Upper lobe of right lung (tissue), 1 donor: ENCODE measurements around the gene RPS6KA1. TPM values are rescaled to one million over a fixed set of nuclear protein-coding genes. Genes with fewer than 3 reads are reported as not detected.
A peak's percentile ranks its signal among the peaks of the same experiment; 100 is the strongest.

Experiments
- ATAC-seq: fragments of 200-7000 bp; cut with Tn5 transposase; one replicate; pipeline ENCODE4 v1.9.1; 2020; ENCODE audit warnings: mild to moderate bottlenecking, moderate library complexity
- DNase-seq: peaks from one replicate; pipeline ENCODE4 v3.0.0-alpha.2; 2020
- H3K27ac ChIP-seq: fragments of 200-600 bp; one replicate; pipeline ENCODE4 v1.8.0; 2022
- H3K27me3 ChIP-seq: fragments of 200-600 bp; one replicate; pipeline ENCODE4 v1.8.0; 2022; ENCODE audit warnings: mild to moderate bottlenecking
- H3K36me3 ChIP-seq: fragments of 200-600 bp; one replicate; pipeline ENCODE4 v1.8.0; 2022
- H3K4me1 ChIP-seq: fragments of 200-600 bp; one replicate; pipeline ENCODE4 v1.8.0; 2022
- H3K4me3 ChIP-seq: fragments of 200-600 bp; one replicate; pipeline ENCODE4 v1.8.0; 2022; ENCODE audit warnings: mild to moderate bottlenecking
- H3K9me3 ChIP-seq: fragments of 200-600 bp; one replicate; pipeline ENCODE4 v1.8.0; 2022
- intact Hi-C: fragments of 100-400 bp; cut with DNase I; formaldehyde crosslinking; loops from one replicate; pipeline ENCODE4 v1.11.0; 2022
- total RNA-seq: library from RNA; stranded (reverse); fragmentation: NEBNext Ultra II Directional; extraction: Animal tissue kit (Norgen Biotek cat#: 25700); gene quantifications from one replicate; pipeline ENCODE4 v1.2.1, GENCODE V29; 2021
- TF ChIP-seq, protein P1 (sequence below): fragments of 200-600 bp; IDR thresholded peaks from one replicate; pipeline ENCODE4 v1.8.0; 2022; ENCODE audit warnings: antibody characterized with exemption
- donor health status: DM: no; HTN: yes; CAD: no; lungs with severe emphysema.

The RPS6KA1 gene
- total RNA-seq, 1 donor from 2014 or later: 124 TPM

DNA sequence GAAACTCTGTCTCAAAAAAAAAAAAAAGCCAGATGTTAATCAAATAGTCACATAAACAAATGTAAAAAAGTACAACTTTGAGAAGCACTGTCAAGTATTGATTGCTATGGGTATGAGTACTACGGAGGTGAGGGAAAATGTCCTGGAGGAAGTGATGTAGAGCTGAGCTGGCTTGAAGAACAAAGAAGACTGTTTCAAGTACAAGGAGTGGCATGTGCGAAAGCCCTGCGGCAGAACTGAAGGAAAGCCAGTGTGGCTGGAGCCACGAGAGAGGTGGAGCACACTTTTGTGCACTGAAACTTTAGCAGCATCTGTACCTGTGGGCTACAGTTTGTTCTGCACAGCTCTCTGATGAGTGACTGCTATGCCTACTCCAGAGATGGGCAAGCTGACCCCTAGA lies 5.4 kb upstream of the RPS6KA1 start:
- no peak overlapping the region for H3K27ac ChIP-seq
- H3K27me3 ChIP-seq: no peaks in the 10 kb centered on the region
- intact Hi-C loops: no loop called here
- no peak overlapping the region for H3K4me3 ChIP-seq
- DNase-seq (no peak), ATAC-seq (no peak)
- no peaks in the 10 kb centered on the region for H3K36me3 ChIP-seq
- TF ChIP-seq, protein P1, sequence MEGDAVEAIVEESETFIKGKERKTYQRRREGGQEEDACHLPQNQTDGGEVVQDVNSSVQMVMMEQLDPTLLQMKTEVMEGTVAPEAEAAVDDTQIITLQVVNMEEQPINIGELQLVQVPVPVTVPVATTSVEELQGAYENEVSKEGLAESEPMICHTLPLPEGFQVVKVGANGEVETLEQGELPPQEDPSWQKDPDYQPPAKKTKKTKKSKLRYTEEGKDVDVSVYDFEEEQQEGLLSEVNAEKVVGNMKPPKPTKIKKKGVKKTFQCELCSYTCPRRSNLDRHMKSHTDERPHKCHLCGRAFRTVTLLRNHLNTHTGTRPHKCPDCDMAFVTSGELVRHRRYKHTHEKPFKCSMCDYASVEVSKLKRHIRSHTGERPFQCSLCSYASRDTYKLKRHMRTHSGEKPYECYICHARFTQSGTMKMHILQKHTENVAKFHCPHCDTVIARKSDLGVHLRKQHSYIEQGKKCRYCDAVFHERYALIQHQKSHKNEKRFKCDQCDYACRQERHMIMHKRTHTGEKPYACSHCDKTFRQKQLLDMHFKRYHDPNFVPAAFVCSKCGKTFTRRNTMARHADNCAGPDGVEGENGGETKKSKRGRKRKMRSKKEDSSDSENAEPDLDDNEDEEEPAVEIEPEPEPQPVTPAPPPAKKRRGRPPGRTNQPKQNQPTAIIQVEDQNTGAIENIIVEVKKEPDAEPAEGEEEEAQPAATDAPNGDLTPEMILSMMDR: no peak
- H3K9me3 ChIP-seq: no peaks in the 10 kb centered on the region
- H3K4me1 ChIP-seq: peaks cover 8% of the 10 kb centered on the region

DNA sequence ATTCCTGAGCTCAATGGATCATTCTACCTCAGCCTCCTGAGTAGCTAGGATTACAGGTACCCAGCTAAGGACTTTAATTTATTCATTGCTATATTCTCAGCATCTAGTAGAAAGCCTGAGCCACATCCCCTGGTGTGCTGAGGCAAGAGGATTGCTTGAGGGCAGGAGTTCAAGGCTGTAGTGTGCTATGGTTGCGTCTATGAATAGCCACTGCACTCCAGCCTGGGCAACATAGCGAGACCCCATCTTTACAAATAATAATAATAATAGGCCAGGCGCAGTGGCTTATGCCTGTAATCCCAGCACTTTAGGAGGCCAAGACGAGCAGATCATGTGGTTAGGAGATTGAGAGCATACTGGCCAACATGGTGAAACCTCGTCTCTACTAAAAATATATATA lies 3.3 kb upstream of the RPS6KA1 start:
- TF ChIP-seq, protein P1: no peak
- no peaks in the 10 kb centered on the region for H3K36me3 ChIP-seq
- intact Hi-C loops: no loop called here
- H3K9me3 ChIP-seq: no peaks in the 10 kb centered on the region
- H3K27ac ChIP-seq: no peak overlapping the region
- no peak overlapping the region for H3K4me3 ChIP-seq
- H3K27me3 ChIP-seq: no peaks in the 10 kb centered on the region
- DNase-seq (no peak), ATAC-seq (no peak)
- peaks cover 18% of the 10 kb centered on the region for H3K4me1 ChIP-seq

DNA sequence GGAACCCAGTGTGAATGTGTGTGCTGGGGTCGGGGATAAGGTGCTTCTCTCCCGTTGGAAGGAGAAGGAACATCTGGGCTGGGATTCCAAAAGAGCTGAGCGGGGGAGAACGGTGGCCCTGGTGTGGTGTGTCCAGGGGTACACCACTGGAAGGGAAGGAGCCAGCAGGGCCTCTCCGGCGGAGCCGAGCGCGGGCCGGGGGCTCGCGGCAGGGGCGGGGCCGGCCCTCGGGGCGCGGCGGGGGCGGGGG lies 231 bp upstream of the RPS6KA1 start:
- no peak for DNase-seq
- TF ChIP-seq, protein P1: no peak
- Histone ChIP-seq H3K9me3 (no peaks in the 10 kb centered on the region), H3K27me3 (no peaks in the 10 kb centered on the region), H3K4me1 (peaks cover 42% of the 10 kb centered on the region), H3K4me3 (peak overlapping the region; percentile 70), H3K27ac (peak overlapping the region; percentile 63), H3K36me3 (no peaks in the 10 kb centered on the region)
- ATAC-seq: no peak
- intact Hi-C loops: no loop called here

DNA sequence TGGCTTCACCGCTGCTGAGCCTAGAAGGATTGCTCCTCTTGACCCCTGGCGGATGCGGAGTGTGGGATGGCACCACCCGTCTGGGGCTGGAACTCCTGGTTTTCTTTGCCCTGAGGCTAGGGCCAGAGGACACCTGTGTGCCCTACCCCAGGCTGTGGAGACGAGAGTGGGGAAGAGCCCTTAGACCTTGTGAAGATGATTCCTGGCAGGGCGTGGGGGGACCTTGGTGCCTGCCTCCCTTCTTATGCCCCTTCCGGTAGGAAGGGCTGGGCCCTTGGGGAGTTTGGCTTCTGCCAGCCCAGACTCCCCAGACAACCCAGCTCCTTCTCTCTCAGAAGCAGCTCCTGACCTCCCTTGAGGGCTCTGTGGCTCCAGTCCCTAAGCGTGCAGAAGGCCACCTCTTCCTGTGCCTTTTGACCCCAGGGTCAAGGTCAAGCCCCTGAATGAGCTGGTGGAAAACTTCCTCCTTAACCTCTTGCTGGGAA lies 891 bp downstream of the RPS6KA1 start:
- ATAC-seq (peak; percentile 0), DNase-seq (peak; percentile 75)
- intact Hi-C loops: no loop called here
- Histone ChIP-seq H3K27ac (peak overlapping the region; percentile 82), H3K4me1 (peaks cover 49% of the 10 kb centered on the region), H3K27me3 (no peaks in the 10 kb centered on the region), H3K9me3 (no peaks in the 10 kb centered on the region), H3K4me3 (peak overlapping the region; percentile 70), H3K36me3 (no peaks in the 10 kb centered on the region)
- TF ChIP-seq, protein P1: no peak

DNA sequence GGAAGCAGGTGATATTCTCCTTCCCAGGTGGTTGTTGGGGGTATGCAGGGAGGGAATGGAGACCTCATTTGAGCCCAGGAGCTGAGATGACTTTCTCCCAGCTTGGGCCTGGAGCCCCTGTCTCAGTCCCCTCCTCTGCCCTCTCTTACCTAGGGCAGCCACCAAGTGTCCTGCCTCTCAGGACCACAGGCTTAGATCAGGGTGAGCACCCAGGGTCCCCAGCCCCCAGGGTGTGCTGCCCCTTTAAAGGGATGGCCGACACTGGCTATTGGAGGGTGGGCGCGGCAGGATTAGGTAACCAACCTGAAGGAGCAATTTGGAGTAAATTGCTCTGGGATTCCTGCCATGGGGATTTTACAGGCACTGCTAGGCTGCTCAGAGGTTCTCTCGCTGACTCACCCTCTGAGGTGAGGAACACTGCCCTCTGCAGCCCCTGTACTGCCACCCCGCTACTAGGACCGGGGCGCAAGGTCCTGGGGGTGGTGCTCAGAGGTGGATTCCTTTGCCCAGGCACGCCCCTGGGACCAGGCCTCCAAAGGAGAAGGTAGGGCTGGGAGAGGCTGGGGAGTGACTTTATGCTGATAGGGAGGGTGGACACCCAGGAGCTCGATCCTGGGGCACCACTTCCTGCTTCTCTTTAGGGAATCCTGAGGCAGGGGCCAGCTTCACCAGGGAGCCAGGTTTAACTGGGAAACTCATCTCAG lies 1.5 kb downstream of the RPS6KA1 start:
- peak; percentile 92 for DNase-seq
- peak overlapping the region; percentile 82 for H3K27ac ChIP-seq
- peak overlapping the region; percentile 70 for H3K4me3 ChIP-seq
- H3K36me3 ChIP-seq: no peaks in the 10 kb centered on the region
- peaks cover 49% of the 10 kb centered on the region for H3K4me1 ChIP-seq
- peak; percentile 85 for ATAC-seq
- TF ChIP-seq, protein P1: peak; percentile 48
- no peaks in the 10 kb centered on the region for H3K9me3 ChIP-seq
- intact Hi-C loops: no loop called here
- no peaks in the 10 kb centered on the region for H3K27me3 ChIP-seq
